GM12878 (cell line): Measurements from ENCODE around the gene LRIT1. TPM values are rescaled to one million over a fixed set of nuclear protein-coding genes. Genes with fewer than 3 reads are reported as not detected.

Experiments
- ATAC-seq: fragments of 200-7000 bp; cut with Tn5 transposase; 3 replicates; pipeline ENCODE4 v1.9.1; 2020; ENCODE audit warnings: mild to moderate bottlenecking, moderate library complexity
- BruUV-seq: library from RNA; stranded (reverse); fragments of 400-500 nt; replicated peaks from 2 replicates; lab custom pipeline; 2021; lab: Mats Ljungman, UMichigan
- CTCF ChIA-PET: fragments of 300-600 bp; sonication (Branson Sonifier 250); formaldehyde crosslinking; extraction: SDS; loops from one replicate; lab custom pipeline; 2021; ENCODE audit warnings: inconsistent platforms; lab: Yijun Ruan, JAX
- POLR2A ChIA-PET: fragments of 350-600 bp; formaldehyde crosslinking; extraction: SDS; loops from one replicate; lab custom pipeline; 2021; ENCODE audit warnings: inconsistent platforms; lab: Charles Lee
- RAD21 ChIA-PET: fragments of 300-600 bp; sonication (Branson Sonifier 250); formaldehyde crosslinking; loops from one replicate; lab custom pipeline; 2023; ENCODE audit warnings: antibody characterized with exemption; ENCODE audit not compliant: unreplicated experiment; lab: Charles Lee
- SMC1A ChIA-PET: fragments of 300-600 bp; sonication (Branson Sonifier 250); formaldehyde crosslinking; loops from one replicate; lab custom pipeline; 2023; ENCODE audit not compliant: unreplicated experiment, uncharacterized antibody; lab: Charles Lee
- DNase-seq: peaks from one replicate; pipeline ENCODE4 v3.0.0-alpha.2; 2011; ENCODE audit warnings: low read depth, low spot score
- FAIRE-seq: peaks from 3 replicates; lab custom pipeline; 2011; peaks lifted over from hg19 to GRCh38; lab: Jason Lieb, UNC
- H2AFZ ChIP-seq: 2 replicates; pipeline ENCODE4 v1.6.0; 2011; ENCODE audit warnings: low read depth, low read length, control low read depth; ENCODE audit not compliant: control insufficient read depth
- H3K27ac ChIP-seq: 2 replicates; pipeline ENCODE4 v1.5.1; 2011; ENCODE audit warnings: control low read depth; ENCODE audit not compliant: control insufficient read depth, insufficient read depth
- H3K27me3 ChIP-seq, 2 experiments: replicated peaks in 1 of 2; 2 replicates each; pipeline versions ENCODE4 v1.6.0 to v1.6.1; 2011; ENCODE audit warnings: low read length in 1 of 2; ENCODE audit not compliant: control insufficient read depth in 2 of 2, insufficient read depth in 2 of 2
- H3K36me3 ChIP-seq, 2 experiments: 2 replicates each; pipeline ENCODE4 v1.5.1; 2011; ENCODE audit warnings: low read length in 1 of 2; ENCODE audit not compliant: control insufficient read depth in 2 of 2, insufficient read depth in 2 of 2
- H3K4me1 ChIP-seq: 2 replicates; pipeline ENCODE4 v1.6.1; 2011; ENCODE audit warnings: mild to moderate bottlenecking, low read length, moderate library complexity, mixed read lengths; ENCODE audit not compliant: control insufficient read depth, insufficient read depth
- H3K4me2 ChIP-seq: 2 replicates; pipeline ENCODE4 v1.6.0; 2011; ENCODE audit warnings: control low read depth; ENCODE audit not compliant: control insufficient read depth, insufficient read depth
- H3K4me3 ChIP-seq: fragments of 200-600 bp; sonication (generic); 2 replicates; pipeline ENCODE4 v1.5.1; 2016
- H3K79me2 ChIP-seq: 2 replicates; pipeline ENCODE4 v1.6.0; 2011; ENCODE audit warnings: low read length; ENCODE audit not compliant: control insufficient read depth, insufficient read depth
- H3K9ac ChIP-seq: 2 replicates; pipeline ENCODE4 v1.8.0; 2011; ENCODE audit warnings: low read length, control low read depth, mixed read lengths; ENCODE audit not compliant: control insufficient read depth, insufficient read depth
- H3K9me3 ChIP-seq: replicated peaks from 3 replicates; pipeline ENCODE4 v1.5.1; 2011; ENCODE audit warnings: mild to moderate bottlenecking, low read length; ENCODE audit not compliant: control insufficient read depth, insufficient read depth
- H4K20me1 ChIP-seq: 2 replicates; pipeline ENCODE4 v1.6.0; 2011; ENCODE audit not compliant: control insufficient read depth, insufficient read depth
- ATF3 ChIP-seq: IDR thresholded peaks from 2 replicates; pipeline ENCODE4 v1.6.1; 2011; ENCODE audit warnings: low read depth, mild to moderate bottlenecking, low read length, moderate library complexity, borderline replicate concordance; ENCODE audit errors: extremely low read depth
- CEBPB ChIP-seq, 2 experiments: fragments of 150-350 bp in 1 of 2; IDR thresholded peaks; 2 replicates each; pipeline ENCODE4 v1.6.1; 2012 to 2014; ENCODE audit warnings: low read depth in 2 of 2, low read length in 2 of 2, borderline replicate concordance in 1 of 2, inconsistent platforms in 1 of 2
- CHD2 ChIP-seq: IDR thresholded peaks from 2 replicates; pipeline ENCODE4 v1.6.1; 2011; ENCODE audit warnings: low read depth, low read length, improper control_type of control experiment, borderline replicate concordance
- EED ChIP-seq: sonication (generic); IDR thresholded peaks from 2 replicates; pipeline ENCODE4 v1.6.1; 2016; ENCODE audit warnings: antibody characterized with exemption, low read depth
- FOXM1 ChIP-seq: IDR thresholded peaks from 2 replicates; pipeline ENCODE4 v1.6.1; 2012; ENCODE audit warnings: low read depth, mild to moderate bottlenecking, inconsistent platforms, low read length, moderate library complexity
- KDM1A ChIP-seq: fragments of 200-600 bp; sonication (generic); IDR thresholded peaks from 2 replicates; pipeline ENCODE4 v1.6.1; 2016; ENCODE audit warnings: borderline replicate concordance
- MTA2 ChIP-seq: fragments of 450-650 bp; IDR thresholded peaks from 2 replicates; pipeline ENCODE4 v1.6.1; 2016; ENCODE audit warnings: low read depth, mild to moderate bottlenecking, moderate library complexity
- NBN ChIP-seq: fragments of 450-650 bp; IDR thresholded peaks from 2 replicates; pipeline ENCODE4 v1.6.1; 2016
- NFXL1 ChIP-seq: fragments of 450-650 bp; IDR thresholded peaks from 2 replicates; pipeline ENCODE4 v1.6.1; 2017; ENCODE audit warnings: antibody characterized with exemption, mild to moderate bottlenecking, borderline replicate concordance
- NFYA ChIP-seq: IDR thresholded peaks from 2 replicates; pipeline ENCODE4 v1.6.1; 2011; ENCODE audit warnings: low read depth, mild to moderate bottlenecking, low read length, improper control_type of control experiment, borderline replicate concordance
- PRDM15 ChIP-seq: fragments of 450-650 bp; formaldehyde crosslinking; IDR thresholded peaks from 2 replicates; pipeline ENCODE4 v1.4.0; 2020; ENCODE audit warnings: mild to moderate bottlenecking, moderate library complexity
- RELA ChIP-seq: fragments of 450-650 bp; IDR thresholded peaks from 2 replicates; pipeline ENCODE4 v1.8.0; 2014; ENCODE audit warnings: borderline replicate concordance; ENCODE audit not compliant: partially characterized antibody
- SMARCA5 ChIP-seq: fragments of 450-650 bp; IDR thresholded peaks from 2 replicates; pipeline ENCODE4 v1.6.1; 2017; ENCODE audit warnings: mild to moderate bottlenecking
- STAT1 ChIP-seq: fragments of 450-650 bp; conservative IDR thresholded peaks from 2 replicates; pipeline ENCODE4 v1.6.1; 2014; ENCODE audit warnings: antibody characterized with exemption, mild to moderate bottlenecking
- TAF1 ChIP-seq: IDR thresholded peaks from 2 replicates; pipeline ENCODE4 v1.6.1; 2011; ENCODE audit warnings: mild to moderate bottlenecking, low read depth, low read length, borderline replicate concordance
- TARDBP ChIP-seq: IDR thresholded peaks from 2 replicates; pipeline ENCODE4 v1.6.1; 2016; ENCODE audit warnings: borderline replicate concordance
- TCF7 ChIP-seq: IDR thresholded peaks from 2 replicates; pipeline ENCODE4 v1.6.1; 2014; ENCODE audit warnings: antibody characterized with exemption, borderline replicate concordance
- YBX1 ChIP-seq: fragments of 450-650 bp; IDR thresholded peaks from 2 replicates; pipeline ENCODE4 v1.6.1; 2016; ENCODE audit warnings: antibody characterized with exemption
- ZNF24 ChIP-seq: fragments of 450-650 bp; IDR thresholded peaks from 2 replicates; pipeline ENCODE4 v1.6.1; 2017; ENCODE audit warnings: antibody characterized with exemption, mild to moderate bottlenecking
- WGBS: methylation state at CpG from one replicate; pipeline ENCODE4 v1.1.6; 2016; ENCODE audit warnings: low lambda C conversion rate; ENCODE audit not compliant: insufficient replicate concordance, insufficient coverage; ENCODE audit errors: missing lambda C conversion rate; 5-methylcytosine and 5-hydroxymethylcytosine counted together
- in situ Hi-C: fragments of 300-500 bp; cut with MboI; formaldehyde crosslinking; loops from 9 replicates; pipeline ENCODE4 v1.14.3; 2018; ENCODE audit warnings: mixed read lengths
- intact Hi-C: fragments of 100-400 bp; cut with micrococcal nuclease; formaldehyde crosslinking; loops from one replicate; pipeline ENCODE4 v1.14.2; 2022; ENCODE audit not compliant: unreplicated experiment
- polyA plus RNA-seq, 11 experiments: library from polyadenylated mRNA; depleted of rRNA in 4 of 11; unstranded in 6 of 11; stranded (reverse) in 5 of 11; fragments of >200 nt; fragmentation: Nextera tagmentation in 4 of 11; fragmentation: Illumina TruSeq in 1 of 11; extraction: Ambion mirVana in 4 of 11; extraction: Trizol in 1 of 11; gene quantifications; 1 replicate in 1 of 11; 2 replicates in 10 of 11; pipeline versions ENCODE4 v1.2.1 to v1.2.3, GENCODE V29; 2011 to 2016; ENCODE audit warnings: inconsistent platforms in 2 of 11, missing spikeins in 2 of 11, low read depth in 1 of 11
- total RNA-seq, 4 experiments: library from RNA; depleted of rRNA in 3 of 4; stranded (reverse); fragments of >200 nt in 3 of 4; fragmentation: Illumina TruSeq in 1 of 4; extraction: Trizol in 1 of 4; gene quantifications; 2 replicates each; pipeline versions ENCODE4 v1.2.1 to v1.2.3, GENCODE V29; 2013 to 2021
- TF ChIP-seq, protein P1 (sequence below): fragments of 450-650 bp; IDR thresholded peaks from 2 replicates; pipeline ENCODE4 v1.6.1; 2014; ENCODE audit warnings: mild to moderate bottlenecking

The LRIT1 gene
- total and polyA plus RNA-seq, 10 of the 15 experiments (the other 5 are each of a cell fraction or from before 2014, with no cell fraction given): not detected

- WGBS: 54% methylated on average over 2 of the region's 2 CpGs
- H3K4me3 ChIP-seq: no peak overlapping the region
- peaks cover 2% of the 10 kb centered on the region for H4K20me1 ChIP-seq
- H3K27me3 ChIP-seq: peaks cover 18 to 29% of the 10 kb centered on the region in 2 experiments
- no peak overlapping the region for H3K4me2 ChIP-seq
- ATAC-seq (no peak), FAIRE-seq (no peak), DNase-seq (no peak)
- H3K9me3 ChIP-seq: no peaks in the 10 kb centered on the region
- ChIA-PET SMC1A (interaction anchor here (1.1 to 1.8 kb wide), 3 partner anchors 10 to 45 kb away, joined by 3 to 8 read pairs (median 4); no protein-coding TSS in a partner anchor), RAD21 (interaction anchor here (1.3 kb wide), 1 partner anchor 9 kb away, joined by 4 read pairs; no protein-coding TSS in a partner anchor), POLR2A (interaction anchor here (1.8 kb wide), 1 partner anchor 25 kb away, joined by 4 read pairs; no protein-coding TSS in a partner anchor), CTCF (interaction anchor here (1.4 to 28.3 kb wide), 4 partner anchors 10 to 48 kb away, joined by 4 to 788 read pairs (median 9); no protein-coding TSS in a partner anchor)
- TF ChIP-seq NFYA (no peak), NBN (no peak), TCF7 (no peak), TAF1 (no peak), TARDBP (no peak), NFXL1 (no peak), CHD2 (no peak), YBX1 (no peak), CEBPB (IDR thresholded peaks at IDR 0.05; ENCODE audit: borderline replicate concordance in 1 of 2, low read depth in 2 of 2, low read length in 2 of 2) (no peak), STAT1 (no peak), EED (no peak), SMARCA5 (no peak), MTA2 (no peak), FOXM1 (no peak), RELA (no peak), PRDM15 (CRISPR knock-in tag) (no peak), ATF3 (no peak), ZNF24 (no peak), KDM1A (no peak)
- TF ChIP-seq, protein P1, sequence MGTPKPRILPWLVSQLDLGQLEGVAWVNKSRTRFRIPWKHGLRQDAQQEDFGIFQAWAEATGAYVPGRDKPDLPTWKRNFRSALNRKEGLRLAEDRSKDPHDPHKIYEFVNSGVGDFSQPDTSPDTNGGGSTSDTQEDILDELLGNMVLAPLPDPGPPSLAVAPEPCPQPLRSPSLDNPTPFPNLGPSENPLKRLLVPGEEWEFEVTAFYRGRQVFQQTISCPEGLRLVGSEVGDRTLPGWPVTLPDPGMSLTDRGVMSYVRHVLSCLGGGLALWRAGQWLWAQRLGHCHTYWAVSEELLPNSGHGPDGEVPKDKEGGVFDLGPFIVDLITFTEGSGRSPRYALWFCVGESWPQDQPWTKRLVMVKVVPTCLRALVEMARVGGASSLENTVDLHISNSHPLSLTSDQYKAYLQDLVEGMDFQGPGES: no peak
- H3K27ac ChIP-seq: no peak overlapping the region
- H3K9ac ChIP-seq: no peak overlapping the region
- H3K4me1 ChIP-seq: peaks cover 3% of the 10 kb centered on the region
- no peaks in the 10 kb centered on the region for H3K79me2 ChIP-seq
- H3K36me3 ChIP-seq: no peaks in the 10 kb centered on the region
- no peak overlapping the region for H2AFZ ChIP-seq
- intact Hi-C loops: no loop called here
- in situ Hi-C loops: no loop called here
- BruUV-seq: no TSS peak
These were observed 48.0 kb downstream of the LRIT1 start for GRCh38 chr10:84193327-84193726.
